NB4 (cell line): ENCODE measurements around the gene EXO1.

Experiments
- CTCF ChIP-seq: IDR thresholded peaks from one replicate; pipeline ENCODE4 v1.5.1; 2012; ENCODE audit warnings: low read depth, low read length
- POLR2A ChIP-seq: IDR thresholded peaks from 2 replicates; pipeline ENCODE4 v1.6.1; 2011; ENCODE audit warnings: mild to moderate bottlenecking; ENCODE audit not compliant: insufficient read length; ENCODE audit errors: extremely low read depth

- TF ChIP-seq POLR2A (no peak), CTCF (no peak)
Measured at GRCh38 chr1:241808265-241808664, 39.7 kb upstream of the EXO1 start.
